HG03442 (cell line): Measurements from ENCODE around the gene VCL.
"Not testable (repeated sequence)": the region's sequence is repeated elsewhere in the genome, so short reads cannot be mapped to it uniquely, and the experiment has no call there.

Experiments used
- ATAC-seq: cut with Tn5 transposase; IDR thresholded peaks from one replicate; pipeline ENCODE4 v1.9.1; 2021; ENCODE audit warnings: mild to moderate bottlenecking, moderate library complexity; ENCODE audit not compliant: unreplicated experiment

The VCL gene

DNA sequence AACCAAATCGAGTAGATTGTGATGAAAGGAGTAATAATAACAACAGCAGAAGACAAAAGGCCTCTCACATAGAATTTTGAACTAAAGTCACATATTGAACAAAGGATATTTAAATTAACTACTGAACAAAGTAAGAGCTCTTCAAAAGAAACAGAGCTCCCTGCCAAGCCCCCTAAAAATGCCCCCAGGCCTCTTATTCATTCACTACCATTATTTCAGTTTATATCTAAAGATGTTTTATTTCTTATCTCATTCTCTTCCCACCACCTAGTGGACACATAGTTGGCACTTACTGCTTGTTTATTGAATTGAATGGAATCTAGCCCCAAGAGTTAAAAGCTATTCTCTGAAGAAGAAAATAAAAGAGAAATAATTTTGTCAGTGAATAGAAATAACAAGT, 37.4 kb downstream of the VCL start:
- ATAC-seq = no peak

DNA sequence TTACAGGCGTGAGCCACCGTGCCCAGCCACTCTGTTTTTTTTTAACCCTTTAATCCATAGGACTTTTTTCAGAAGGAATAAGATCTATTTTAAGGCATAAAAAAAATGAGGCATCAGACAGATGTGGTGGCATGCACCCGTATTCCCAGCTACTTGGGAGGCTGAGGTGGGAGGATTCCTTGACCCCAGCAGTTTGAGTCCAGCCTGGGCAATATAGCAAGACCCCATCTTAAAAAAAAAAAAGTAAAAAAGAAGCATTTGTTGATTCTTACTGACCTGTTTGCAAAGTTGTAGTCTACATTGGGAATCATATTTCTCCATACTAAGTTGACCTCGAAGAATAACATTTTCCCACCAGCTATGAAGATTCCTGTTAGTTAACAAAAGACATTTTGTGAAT, 38.6 kb downstream of the VCL start:
- ATAC-seq = no peak

DNA sequence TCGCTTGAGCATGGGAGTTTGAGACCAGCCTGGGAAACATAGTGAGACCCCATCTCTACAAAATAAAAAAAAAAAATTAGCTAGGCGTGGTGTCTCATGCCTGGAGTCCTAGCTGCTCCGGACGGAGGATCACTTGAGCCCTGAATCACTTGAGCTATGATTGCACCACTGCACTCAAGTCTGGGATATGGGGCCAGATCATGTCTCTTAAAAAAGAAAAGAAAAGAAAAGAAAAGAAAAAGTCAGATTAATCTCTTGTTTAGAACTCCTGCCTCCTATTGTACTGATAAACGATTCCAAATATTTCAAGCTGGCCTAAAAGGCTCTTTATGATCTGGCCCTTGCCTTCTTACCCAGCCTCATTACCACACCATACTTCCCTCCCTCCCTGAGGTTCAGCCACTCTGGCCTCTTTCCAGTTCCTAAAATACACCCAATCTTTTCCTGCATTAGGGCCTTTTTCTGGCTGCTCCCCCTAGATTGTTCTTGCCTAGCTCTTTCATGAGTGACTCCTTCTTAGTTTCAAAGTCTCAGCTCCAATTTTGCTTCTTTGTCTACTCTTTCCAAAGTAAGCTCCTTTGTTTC, 41.7 kb downstream of the VCL start:
- no peak for ATAC-seq

DNA sequence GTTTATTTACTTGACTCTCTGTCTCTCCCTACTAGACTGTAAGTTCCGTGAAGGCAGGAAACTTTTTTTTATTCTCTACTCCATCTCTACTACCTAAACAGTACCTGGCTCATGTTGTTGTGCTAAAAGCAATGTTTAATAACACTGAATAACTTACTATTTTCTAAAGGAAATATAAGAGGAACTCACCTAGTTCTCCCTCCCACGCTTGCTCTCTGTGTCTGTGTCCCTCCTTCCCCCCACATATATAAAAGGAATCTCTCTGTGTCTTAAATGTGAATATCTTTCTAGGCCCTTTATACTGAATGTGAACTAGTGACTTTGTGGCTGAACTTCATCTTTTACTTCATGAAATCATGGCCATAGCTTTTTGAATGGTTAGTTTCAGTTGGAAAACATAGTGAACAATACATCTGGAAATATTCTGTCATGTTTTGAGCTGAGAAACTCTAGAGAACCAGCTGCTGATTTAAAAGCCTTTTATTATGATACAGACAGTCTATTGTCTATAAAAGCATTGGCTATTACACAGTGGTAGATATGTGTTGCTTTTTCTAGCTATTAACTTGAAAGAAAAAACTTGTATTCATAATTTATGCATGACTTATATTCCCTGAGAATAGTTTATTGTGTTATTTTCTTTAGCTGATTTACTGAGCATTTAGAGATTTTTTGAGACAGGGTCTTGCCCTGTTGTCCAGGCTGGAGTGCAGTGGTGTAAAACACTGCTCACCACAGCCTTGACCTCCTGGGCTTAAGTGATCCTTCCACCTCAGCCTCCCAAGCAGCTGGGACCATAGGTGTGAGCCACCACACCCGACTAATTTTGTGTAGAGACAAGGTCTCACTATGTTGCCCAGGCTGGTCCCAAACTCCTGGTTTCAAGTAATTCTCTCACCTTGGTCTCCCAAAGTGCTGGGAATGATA, 42.5 kb downstream of the VCL start:
- no peak for ATAC-seq

DNA sequence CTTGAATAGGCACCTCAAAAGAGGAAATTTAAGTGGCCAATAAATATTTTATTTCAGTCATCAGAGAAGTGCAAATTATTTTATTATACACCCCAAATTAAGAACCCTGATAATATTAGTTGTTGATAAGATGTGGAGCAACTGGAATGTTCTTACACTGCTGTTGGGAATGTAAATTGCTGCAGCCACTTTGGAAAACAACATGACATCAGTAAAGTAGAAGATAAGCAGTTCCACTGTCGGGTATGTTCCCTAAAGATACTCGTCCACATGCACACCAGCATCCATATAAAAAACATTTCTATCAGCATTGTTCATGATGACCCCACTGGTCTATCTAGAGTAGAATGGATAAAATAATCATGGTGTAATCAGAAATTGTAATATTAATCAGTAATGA, 46.5 kb downstream of the VCL start:
- no peak for ATAC-seq

DNA sequence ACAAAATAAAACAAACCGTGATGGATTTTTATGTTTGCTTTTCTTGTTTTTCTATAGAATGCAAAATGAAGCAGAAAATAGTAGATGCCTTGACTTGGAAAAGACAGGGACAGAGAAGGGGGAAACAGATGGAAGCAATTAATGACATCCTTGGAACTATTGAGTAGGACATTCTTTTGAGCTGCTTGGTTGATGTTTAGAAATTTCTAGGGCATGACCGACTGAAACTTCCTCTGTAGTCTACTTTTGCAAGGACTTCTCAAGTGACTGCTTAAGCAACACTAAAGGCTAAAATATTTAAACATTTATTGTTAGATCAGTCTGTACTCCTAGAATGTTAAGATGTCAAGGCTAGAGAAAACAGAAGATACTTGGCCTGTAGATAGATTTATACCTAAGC, 49.4 kb downstream of the VCL start:
- ATAC-seq = no peak

DNA sequence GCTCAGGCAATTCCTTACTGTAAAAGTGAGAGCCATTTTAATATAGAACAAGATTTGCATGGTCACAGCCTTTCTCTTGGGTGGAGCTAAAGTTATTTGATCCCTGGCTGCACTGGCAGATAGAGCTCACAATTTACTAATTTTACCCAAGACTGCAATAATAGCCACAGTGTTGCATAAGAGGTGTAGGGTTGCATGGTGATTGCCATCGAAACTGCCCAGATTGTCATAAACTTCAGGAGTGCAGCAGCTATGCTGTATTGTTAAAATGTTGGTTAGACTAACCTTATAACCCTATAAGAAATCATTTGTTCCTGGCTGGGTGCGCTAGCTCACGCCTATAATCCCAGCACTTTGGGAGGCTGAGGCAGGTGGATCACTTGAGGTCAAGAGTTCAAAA, 50.0 kb downstream of the VCL start:
- ATAC-seq = no peak

DNA sequence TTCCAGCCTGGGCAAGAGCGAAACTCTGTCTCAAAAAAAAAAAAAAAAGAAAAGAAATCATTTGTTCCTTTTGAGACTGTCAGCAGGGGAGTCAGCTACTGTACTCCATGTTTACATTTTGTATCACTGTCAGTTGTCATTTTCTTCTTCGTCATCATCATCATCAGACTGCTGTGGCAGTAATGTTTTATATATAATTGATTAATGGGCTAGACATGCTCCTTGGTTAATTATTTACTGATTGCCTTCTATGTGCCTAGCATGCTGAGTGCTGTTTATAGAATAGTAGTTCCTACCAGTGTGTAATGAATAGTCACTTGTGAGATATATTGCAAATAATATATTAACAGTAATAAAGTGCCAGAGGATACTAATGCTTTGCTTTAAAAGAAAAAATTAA, 50.5 kb downstream of the VCL start:
- no peak for ATAC-seq

DNA sequence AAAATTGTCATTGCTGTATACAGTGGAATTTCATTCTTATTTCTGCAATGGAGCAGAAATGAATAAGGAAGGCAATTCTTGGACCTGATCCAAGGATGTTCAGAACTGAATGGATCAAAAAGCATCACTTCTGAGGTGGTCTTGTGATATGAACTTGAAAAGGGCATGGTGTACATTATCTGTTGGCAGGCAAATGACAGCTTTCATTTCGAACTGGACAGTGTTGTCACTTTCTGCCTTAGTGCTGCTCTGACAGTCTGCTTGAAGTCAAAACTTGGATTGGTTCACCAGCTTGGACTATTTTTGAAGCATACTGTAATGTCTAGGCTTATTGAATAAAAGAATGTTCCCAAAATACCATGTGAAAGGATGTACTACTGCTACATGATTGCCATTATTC, 52.0 kb downstream of the VCL start:
- ATAC-seq = no peak

DNA sequence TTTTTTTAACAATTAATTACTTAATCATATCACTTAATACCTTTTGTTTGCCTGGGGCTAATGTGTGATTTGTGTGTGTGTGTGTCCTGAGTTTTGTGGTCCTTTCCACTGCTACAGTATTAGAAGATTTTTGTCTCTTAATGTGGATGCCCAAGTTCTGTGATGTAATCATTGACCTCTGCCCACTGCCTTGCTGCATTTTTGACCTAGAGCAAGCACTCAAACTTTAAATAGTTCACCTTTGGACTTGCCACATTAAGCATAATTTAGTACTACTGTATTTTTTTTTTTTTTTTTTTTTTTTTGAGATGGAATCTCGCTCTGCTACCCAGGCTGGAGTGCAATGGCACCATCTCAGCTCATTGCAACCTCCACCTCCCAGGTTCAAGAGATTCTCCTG, 52.7 kb downstream of the VCL start:
- ATAC-seq = no peak

DNA sequence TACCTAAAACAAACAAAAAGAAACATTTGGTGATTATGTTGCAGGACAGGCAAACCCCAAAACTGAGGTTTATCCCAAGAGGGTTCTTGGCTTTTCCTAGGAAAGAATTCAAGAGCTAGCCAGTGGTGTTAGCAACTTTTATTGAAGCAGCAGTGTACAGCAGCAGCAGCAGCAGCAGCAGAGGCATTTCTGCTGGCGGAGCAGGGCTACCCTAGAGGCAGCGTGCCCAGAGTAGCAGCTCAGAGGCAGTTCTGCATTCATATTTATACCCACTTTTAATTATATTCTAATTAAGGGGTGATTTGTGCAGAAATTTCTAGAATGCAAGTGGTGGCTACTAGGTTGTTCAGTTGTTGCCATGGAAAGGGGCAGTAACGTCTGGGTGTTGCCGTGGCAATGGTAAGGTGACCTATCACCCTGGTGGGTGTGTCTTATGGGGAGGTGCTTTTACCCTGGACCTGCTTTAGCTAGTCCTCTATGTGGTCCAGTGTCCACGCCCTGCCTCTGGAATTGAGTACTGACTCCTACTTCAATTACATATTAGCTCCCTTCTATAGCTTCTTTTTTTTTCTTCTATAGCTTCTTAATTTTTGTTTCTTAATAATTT, 53.9 kb downstream of the VCL start:
- ATAC-seq = no peak

DNA sequence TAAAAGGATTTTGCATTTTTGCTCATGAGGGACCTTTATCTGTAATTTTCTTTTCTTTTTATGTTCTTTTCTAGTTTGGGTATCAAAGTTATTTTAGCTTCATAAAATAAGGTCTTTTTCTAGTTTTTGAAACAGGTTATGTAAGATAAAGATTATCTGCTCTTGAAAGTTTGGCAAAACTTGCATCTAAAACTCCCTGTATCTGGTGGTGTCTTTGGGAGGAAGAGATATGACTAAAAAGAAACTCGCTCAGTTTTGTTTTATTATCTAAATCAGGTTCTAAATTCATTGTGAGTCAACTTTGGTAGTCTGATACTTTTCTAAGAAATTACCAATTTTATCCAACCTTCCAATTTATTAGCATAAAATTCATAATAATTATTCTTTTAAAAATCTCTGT, 55.1 kb downstream of the VCL start:
- ATAC-seq = no peak

DNA sequence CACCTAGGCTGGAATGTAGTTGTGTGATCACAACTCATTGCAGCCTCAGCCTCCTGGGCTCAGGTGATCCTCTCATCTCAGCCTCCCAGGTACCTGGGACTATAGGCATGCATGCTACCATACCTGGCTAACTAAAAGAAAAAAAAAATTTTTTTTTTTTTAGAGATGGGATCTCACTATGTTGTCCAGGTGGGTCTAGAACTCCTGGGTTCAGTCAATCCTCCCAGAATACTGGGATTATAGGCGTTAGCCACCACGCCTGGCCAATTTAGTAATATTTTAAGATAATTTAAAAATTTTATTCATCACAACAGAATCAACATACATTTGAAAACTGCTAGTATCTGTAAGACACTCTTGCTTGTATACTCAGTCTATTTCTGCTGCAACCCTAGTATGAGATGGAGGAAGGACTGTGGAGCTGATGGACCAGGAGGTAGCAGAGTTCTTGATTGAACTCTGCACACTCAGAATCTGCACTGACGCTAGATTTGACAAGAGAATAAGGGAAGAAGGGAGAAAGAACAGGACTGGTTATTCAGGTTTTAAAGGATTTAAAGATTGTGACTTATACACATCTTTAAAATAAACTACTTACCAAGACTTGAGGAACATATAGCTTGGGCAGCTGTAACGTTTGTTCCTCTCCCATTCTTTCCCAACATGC, 57.6 kb downstream of the VCL start:
- no peak for ATAC-seq

DNA sequence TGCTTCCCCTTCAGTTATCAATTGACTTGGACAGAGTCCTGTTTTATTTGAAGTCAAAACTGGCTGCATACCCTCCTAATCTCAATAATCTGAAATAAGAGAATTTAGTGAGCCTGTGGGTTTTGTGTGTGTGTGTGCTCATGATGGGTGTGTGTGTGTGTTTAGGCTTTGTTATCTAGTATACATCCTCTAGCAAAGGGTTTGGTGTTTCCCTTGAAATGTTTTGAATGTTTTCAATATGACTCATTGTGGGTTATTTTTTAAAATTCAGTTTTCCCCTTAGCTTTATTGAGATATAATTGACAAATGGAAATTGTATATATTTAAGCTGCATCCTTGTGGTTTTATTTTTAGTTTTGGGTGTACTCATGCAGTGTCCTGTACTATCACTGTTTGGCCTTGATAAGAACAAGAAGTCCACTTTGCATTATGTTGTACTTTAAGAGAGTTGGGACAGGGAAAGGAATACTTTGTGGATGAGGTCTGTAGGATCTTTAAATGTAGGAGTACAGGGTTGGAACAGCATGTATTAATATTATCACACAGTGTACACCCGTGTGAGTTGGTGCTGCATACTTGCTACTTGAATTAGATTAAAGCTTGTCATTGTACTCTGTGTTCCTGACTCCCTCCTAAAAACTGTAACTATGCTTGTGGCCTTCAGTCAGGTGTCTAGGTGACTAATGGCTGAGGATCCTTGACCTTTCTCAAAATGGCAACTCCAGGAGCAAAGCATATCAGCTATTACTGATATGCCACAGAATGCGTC, 58.3 kb downstream of the VCL start:
- no peak for ATAC-seq

DNA sequence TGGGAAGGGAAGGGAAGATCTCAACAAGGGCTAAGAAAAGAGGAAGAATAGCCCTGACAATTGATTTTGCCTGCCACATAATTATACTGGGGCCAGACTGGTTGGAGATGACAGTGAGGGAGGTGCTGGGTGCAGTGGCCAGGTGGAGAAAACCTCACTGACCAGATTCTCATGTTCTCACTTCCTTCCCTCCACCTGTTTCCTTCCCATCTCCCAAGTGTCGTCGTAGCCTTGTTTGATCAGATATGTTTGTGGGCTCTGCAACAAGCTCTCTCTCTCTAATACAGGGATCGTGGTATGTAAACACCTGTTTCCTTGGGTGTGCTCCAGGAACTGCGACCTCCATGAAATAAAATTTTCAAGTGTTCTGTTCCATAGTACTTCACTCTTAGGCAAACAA, 60.2 kb downstream of the VCL start:
- no peak for ATAC-seq

DNA sequence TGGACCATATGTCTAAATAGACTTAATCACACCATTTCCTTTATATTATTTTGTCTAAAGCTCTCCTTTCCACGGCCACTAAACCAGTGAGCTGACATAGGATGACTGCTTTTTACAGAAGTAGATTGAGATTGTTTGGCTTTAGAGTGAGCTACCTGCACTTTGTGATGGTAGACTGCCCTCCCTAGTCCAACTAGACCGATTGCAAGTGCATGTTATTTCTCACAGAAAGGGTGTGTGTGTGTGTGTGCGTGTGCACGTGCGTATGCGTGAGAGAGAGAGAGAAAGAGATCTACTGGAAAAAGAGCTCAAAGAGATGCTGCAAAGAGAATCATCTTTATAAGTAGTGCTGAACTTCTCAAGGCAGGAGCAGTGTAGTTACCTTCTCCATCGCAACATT, 60.7 kb downstream of the VCL start:
- ATAC-seq = no peak

DNA sequence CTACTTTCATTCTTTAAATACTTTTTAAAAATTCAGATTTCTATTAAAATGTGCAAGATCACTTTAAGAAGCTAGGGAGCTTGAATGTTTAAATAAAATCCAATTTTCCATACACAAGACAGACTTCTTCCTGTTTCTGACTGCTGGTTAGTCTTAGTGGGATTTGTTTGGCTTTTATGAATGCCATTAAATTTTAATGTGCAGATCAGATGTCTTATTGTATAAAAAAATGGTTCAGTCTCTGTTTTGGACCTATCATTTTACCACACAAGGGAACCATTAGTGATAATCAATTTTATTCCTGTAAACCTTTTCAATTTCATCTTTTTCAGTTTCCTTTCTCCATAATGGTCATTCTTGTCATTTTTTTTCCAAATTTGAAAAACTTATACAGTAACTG, 63.2 kb downstream of the VCL start:
- no peak for ATAC-seq

DNA sequence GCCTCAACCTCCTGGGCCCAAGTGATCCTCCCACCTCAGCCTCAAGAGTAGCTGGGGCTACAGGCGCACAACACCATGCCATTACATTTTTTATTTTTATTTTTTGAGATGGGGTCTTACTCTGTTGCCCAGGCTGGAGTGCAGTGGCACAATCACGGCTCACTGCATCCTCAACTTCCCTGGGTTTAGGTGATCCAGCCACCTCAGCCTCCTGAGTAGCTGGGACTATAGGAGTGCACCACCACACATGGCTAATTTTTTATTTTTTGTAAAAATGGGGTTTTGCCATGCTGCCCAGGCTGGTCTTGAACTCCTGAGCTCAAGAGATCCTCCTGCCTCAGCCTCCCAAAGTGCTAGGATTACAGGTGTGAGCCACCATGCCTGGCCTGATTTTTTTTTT, 64.1 kb downstream of the VCL start:
- ATAC-seq = not testable (repeated sequence)

DNA sequence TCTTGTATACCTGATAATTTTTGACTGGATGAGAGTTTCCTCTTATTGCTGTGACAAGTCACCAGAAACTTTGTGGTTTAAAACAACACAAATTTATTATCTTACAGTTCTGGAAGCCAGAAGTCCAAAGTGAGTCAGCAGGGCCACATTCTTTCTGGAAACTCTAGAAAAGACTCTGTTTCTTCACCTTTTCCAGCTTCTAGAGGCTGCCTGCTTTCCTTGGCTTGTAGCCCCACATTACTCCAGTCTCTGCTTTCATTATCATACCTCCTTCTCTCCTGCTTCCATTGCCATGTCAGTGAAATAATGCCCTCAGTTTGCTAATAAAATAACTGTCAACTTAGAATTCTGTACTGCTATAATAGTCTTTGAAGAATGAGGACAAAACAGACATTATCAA, 65.3 kb downstream of the VCL start:
- ATAC-seq = no peak

DNA sequence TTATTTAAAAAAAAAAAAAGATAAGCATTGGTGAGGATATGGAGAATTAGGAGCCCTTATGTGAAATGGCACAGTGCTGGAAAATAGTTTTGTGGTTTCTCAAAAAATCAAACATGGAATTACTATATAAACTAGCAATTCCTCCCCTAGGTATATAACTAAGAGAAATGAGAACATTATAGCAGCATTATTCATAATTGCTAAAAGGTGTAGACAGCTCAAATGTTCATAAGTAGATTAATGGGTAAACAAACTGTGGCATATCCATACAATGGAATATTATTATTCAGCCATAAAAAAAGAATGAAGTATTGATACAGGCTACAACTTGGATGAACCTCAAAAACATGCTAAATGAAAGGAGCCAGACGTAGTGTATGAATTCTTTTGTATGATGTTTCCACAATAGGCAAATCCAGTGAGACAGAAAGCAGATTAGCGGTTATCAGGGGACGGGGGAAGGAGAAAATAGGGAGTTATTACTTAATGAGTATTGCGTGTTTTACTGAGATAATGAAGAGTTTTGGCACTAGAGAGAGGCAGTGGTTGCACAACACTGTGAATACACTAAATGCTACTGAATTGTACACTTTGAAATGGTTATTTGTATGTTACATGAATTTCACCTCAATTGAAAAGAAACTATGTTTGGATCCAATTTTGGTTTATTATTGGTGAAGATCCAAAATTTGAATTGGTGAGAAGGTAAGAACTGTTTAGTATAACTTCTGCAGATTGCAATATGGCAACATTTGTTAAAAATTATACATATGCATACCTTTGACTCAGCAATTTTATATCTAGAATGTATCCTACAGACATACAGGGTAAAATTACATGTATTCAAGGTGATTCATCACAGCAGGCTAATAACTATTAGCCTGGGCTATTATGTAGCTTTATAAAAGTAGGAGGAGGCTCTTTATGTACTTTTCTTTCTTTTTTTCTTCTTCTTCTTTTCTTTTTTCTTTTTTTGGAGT, 69.7 kb downstream of the VCL start:
- ATAC-seq = no peak
